ENCODE data around the gene SLC35A5. TPM values are rescaled to one million over a fixed set of nuclear protein-coding genes. Genes with fewer than 3 reads are reported as not detected.

SLC35A5 gene
- total RNA-seq, 1 donor from 2014 or later: 26.1 TPM

DNA sequence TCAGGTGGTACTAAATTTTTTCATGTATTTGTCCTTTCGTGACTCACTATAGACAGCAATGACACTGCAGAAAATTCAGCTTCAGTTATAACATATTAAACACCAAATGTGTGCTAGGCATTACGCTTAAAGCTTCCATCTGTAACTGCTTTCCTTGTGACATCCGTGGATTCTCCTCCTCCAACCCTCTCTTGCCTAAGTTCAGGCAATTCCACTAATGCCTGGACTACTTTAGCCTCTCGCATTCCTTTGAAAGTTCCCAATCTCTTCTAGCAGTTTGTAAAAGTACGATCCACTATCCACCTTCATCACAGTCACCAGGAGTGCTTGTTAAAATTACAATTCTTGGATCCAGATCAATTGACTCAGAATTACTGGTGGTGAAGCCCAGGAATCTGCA lies 61.4 kb downstream of the SLC35A5 start:
- Histone ChIP-seq H3K27ac (ENCODE audit: low read depth, low read length) (no peak overlapping the region), H3K9me3 (ENCODE audit: insufficient read depth, low read depth, low read length) (peaks cover 5% of the 10 kb centered on the region), H4K20me1 (ENCODE audit: insufficient read depth, low read length) (no peaks in the 10 kb centered on the region), H3K9ac (ENCODE audit: low read length) (no peak overlapping the region), H3K4me2 (ENCODE audit: low read length) (no peak overlapping the region), H3K36me3 (ENCODE audit: insufficient read depth, low read length) (peaks cover 25% of the 10 kb centered on the region), H3K79me2 (ENCODE audit: insufficient read depth, low read length) (peaks cover 22% of the 10 kb centered on the region), H3K4me1 (ENCODE audit: insufficient read depth, low read length) (peaks cover 11% of the 10 kb centered on the region), H2AFZ (ENCODE audit: low read depth, low read length) (no peak overlapping the region), H3K27me3 (ENCODE audit: insufficient read depth, low read length) (no peaks in the 10 kb centered on the region), H3K4me3 (ENCODE audit: insufficient read depth, low read depth, low read length) (no peak overlapping the region)
- H3K36me3 Mint-ChIP-seq (ENCODE audit: low read depth, unreplicated experiment): peaks cover 11% of the 10 kb centered on the region
- no peaks in the 10 kb centered on the region for H3K9me3 Mint-ChIP-seq (ENCODE audit: unreplicated experiment)
- no peak overlapping the region for H3K4me3 Mint-ChIP-seq (ENCODE audit: unreplicated experiment)
- H3K27ac Mint-ChIP-seq (ENCODE audit: unreplicated experiment): no peak overlapping the region
- FAIRE-seq: peak; percentile 26
- no peak for DNase-seq (ENCODE audit: low read depth)
- TF ChIP-seq EZH2 (IDR thresholded peaks at IDR 0.05; ENCODE audit: insufficient read depth, low read length): no peak
- TF ChIP-seq, protein P1, sequence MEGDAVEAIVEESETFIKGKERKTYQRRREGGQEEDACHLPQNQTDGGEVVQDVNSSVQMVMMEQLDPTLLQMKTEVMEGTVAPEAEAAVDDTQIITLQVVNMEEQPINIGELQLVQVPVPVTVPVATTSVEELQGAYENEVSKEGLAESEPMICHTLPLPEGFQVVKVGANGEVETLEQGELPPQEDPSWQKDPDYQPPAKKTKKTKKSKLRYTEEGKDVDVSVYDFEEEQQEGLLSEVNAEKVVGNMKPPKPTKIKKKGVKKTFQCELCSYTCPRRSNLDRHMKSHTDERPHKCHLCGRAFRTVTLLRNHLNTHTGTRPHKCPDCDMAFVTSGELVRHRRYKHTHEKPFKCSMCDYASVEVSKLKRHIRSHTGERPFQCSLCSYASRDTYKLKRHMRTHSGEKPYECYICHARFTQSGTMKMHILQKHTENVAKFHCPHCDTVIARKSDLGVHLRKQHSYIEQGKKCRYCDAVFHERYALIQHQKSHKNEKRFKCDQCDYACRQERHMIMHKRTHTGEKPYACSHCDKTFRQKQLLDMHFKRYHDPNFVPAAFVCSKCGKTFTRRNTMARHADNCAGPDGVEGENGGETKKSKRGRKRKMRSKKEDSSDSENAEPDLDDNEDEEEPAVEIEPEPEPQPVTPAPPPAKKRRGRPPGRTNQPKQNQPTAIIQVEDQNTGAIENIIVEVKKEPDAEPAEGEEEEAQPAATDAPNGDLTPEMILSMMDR (IDR thresholded peaks at IDR 0.05; ENCODE audit: insufficient read depth, low read depth, low read length): no peak
- peaks cover 12% of the 10 kb centered on the region for H3K4me1 Mint-ChIP-seq (ENCODE audit: low read depth, unreplicated experiment)
- no peaks in the 10 kb centered on the region for H3K27me3 Mint-ChIP-seq (ENCODE audit: low read depth, unreplicated experiment)

GRCh38 chr3:112623717-112624116 lies 61.9 kb downstream of the SLC35A5 start:
- H3K27ac Mint-ChIP-seq (ENCODE audit: unreplicated experiment): no peak overlapping the region

GRCh38 chr3:112627419-112627818 lies 65.6 kb downstream of the SLC35A5 start:
- Mint-ChIP-seq H3K4me1 (ENCODE audit: low read depth, unreplicated experiment) (peaks cover 23% of the 10 kb centered on the region), H3K27ac (ENCODE audit: unreplicated experiment) (no peak overlapping the region), H3K4me3 (ENCODE audit: unreplicated experiment) (no peak overlapping the region), H3K9me3 (ENCODE audit: unreplicated experiment) (no peaks in the 10 kb centered on the region), H3K36me3 (ENCODE audit: low read depth, unreplicated experiment) (peaks cover 2% of the 10 kb centered on the region), H3K27me3 (ENCODE audit: low read depth, unreplicated experiment) (no peaks in the 10 kb centered on the region)
- Histone ChIP-seq H3K4me3 (ENCODE audit: insufficient read depth, low read depth, low read length) (no peak overlapping the region), H3K4me1 (ENCODE audit: insufficient read depth, low read length) (peaks cover 16% of the 10 kb centered on the region), H3K9me3 (ENCODE audit: insufficient read depth, low read depth, low read length) (no peaks in the 10 kb centered on the region), H2AFZ (ENCODE audit: low read depth, low read length) (no peak overlapping the region), H3K9ac (ENCODE audit: low read length) (no peak overlapping the region), H3K4me2 (ENCODE audit: low read length) (no peak overlapping the region), H4K20me1 (ENCODE audit: insufficient read depth, low read length) (peaks cover 2% of the 10 kb centered on the region), H3K36me3 (ENCODE audit: insufficient read depth, low read length) (peaks cover 14% of the 10 kb centered on the region), H3K27me3 (ENCODE audit: insufficient read depth, low read length) (no peaks in the 10 kb centered on the region), H3K27ac (ENCODE audit: low read depth, low read length) (no peak overlapping the region), H3K79me2 (ENCODE audit: insufficient read depth, low read length) (peaks cover 32% of the 10 kb centered on the region)
- FAIRE-seq (no peak), DNase-seq (ENCODE audit: low read depth) (no peak)
- no peak for TF ChIP-seq EZH2 (IDR thresholded peaks at IDR 0.05; ENCODE audit: insufficient read depth, low read length)
- TF ChIP-seq, protein P1 (IDR thresholded peaks at IDR 0.05; ENCODE audit: insufficient read depth, low read depth, low read length): no peak

More at GRCh38 chr3:112623717-112624116, 61.9 kb downstream of the SLC35A5 start:
- no peak for DNase-seq (ENCODE audit: low read depth)
- Histone ChIP-seq H3K9me3 (ENCODE audit: insufficient read depth, low read depth, low read length) (peaks cover 5% of the 10 kb centered on the region), H3K27me3 (ENCODE audit: insufficient read depth, low read length) (no peaks in the 10 kb centered on the region), H3K9ac (ENCODE audit: low read length) (no peak overlapping the region), H3K36me3 (ENCODE audit: insufficient read depth, low read length) (peaks cover 27% of the 10 kb centered on the region), H2AFZ (ENCODE audit: low read depth, low read length) (no peak overlapping the region), H3K4me2 (ENCODE audit: low read length) (no peak overlapping the region), H4K20me1 (ENCODE audit: insufficient read depth, low read length) (no peaks in the 10 kb centered on the region), H3K79me2 (ENCODE audit: insufficient read depth, low read length) (peaks cover 25% of the 10 kb centered on the region), H3K4me1 (ENCODE audit: insufficient read depth, low read length) (peaks cover 11% of the 10 kb centered on the region), H3K27ac (ENCODE audit: low read depth, low read length) (no peak overlapping the region), H3K4me3 (ENCODE audit: insufficient read depth, low read depth, low read length) (no peak overlapping the region)
- no peaks in the 10 kb centered on the region for H3K27me3 Mint-ChIP-seq (ENCODE audit: low read depth, unreplicated experiment)
- peaks cover 11% of the 10 kb centered on the region for H3K36me3 Mint-ChIP-seq (ENCODE audit: low read depth, unreplicated experiment)
- TF ChIP-seq, protein P1 (IDR thresholded peaks at IDR 0.05; ENCODE audit: insufficient read depth, low read depth, low read length): no peak
- no peak for TF ChIP-seq EZH2 (IDR thresholded peaks at IDR 0.05; ENCODE audit: insufficient read depth, low read length)
- no peak overlapping the region for H3K4me3 Mint-ChIP-seq (ENCODE audit: unreplicated experiment)
- FAIRE-seq: no peak
- peaks cover 12% of the 10 kb centered on the region for H3K4me1 Mint-ChIP-seq (ENCODE audit: low read depth, unreplicated experiment)
- no peaks in the 10 kb centered on the region for H3K9me3 Mint-ChIP-seq (ENCODE audit: unreplicated experiment)

Data from astrocyte (in vitro differentiated cells and primary cell).